Stimulated activated CD4-positive, alpha-beta T cell treated with anti-CD3 and anti-CD28 coated beads, TNF-alpha, amount 100 ng/mL, for 48 hours (primary cell): ENCODE measurements around the gene PPP2R3B.
"Not testable (repeated sequence)": the region's sequence is repeated elsewhere in the genome, so short reads cannot be mapped to it uniquely, and the experiment has no call there.

Experiments
- DNase-seq, 3 donors: peaks; one replicate each; pipeline ENCODE4 v3.0.0-alpha.2; 2020; ENCODE audit warnings: low read depth in 3 of 3

The PPP2R3B gene

DNA sequence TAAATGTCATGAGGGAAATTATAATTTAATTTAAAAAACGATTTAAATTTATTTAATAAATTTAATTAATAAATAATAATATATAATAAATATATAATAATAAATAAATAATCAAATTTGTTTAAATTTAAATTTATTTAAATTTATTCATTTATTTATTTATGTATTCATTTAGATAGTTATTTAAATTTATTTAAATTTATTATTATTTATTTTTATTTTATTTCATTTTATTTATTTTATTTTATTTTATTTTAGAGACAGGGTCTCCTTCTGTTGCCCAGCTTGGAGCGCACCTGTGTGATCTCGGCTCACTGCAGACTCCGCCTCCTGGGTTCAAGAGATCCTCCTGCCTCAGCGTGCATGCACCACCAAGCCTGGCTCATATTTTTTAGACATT lies 18.4 kb upstream of the PPP2R3B start:
- DNase-seq: no peak

DNA sequence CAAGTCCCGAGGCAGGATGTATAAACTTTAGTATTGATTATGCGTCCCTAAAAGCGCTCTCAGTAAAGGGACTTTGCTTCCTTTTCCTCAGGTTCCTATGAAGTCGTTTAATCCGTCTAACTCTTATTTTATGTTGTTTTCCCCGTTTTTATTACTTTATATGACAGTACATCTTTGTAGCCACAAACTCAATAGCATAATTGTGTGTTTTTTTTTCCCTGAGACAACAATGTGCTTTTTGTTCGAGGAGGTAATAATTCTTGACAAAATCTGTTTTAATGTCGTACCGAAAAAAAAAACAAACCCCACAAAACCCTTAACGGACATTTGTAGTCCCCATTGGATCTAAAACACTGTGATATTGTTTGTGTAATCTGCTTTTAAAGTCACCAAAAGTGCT lies 17.9 kb upstream of the PPP2R3B start:
- DNase-seq: no peak

DNA sequence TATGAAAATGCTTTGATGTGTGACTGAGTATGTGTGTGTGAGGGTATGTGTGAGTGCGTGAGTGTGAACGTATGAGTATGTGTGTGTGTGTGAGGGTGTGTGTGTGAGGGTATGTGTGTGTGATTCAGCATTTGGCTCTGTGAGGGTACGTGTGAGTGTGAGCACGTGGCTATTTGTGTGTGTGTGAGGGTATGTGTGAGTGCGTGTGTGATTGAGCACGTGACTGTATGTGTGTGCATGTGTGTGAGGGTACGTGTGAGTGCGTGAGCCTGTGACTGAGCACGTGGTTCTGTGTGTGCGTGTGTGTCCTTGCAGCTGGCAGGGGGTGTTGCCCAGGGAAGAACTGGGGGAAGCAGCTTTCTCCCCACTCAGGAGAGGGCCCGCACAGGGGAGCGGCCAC lies 16.1 kb upstream of the PPP2R3B start:
- DNase-seq: no peak

DNA sequence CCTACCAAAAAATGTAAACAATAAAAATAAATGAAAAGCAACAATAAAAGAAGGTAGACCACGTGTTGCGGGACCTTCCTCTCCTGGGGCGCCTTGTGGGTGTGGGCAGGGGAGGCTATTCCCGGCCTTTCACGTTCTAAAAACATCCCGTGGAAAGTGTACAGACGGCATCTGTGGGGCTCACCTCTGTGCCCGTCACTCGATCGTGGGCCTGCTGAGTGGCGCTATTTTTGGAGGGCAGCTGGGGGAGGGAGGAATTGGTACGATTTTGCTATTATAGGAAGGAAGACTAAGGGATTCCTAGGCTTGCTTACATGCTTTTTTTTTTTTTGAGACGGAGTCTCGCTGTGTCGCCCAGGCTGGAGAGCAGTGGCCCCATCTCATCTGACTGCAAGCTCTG lies 13.6 kb upstream of the PPP2R3B start:
- no peak for DNase-seq

DNA sequence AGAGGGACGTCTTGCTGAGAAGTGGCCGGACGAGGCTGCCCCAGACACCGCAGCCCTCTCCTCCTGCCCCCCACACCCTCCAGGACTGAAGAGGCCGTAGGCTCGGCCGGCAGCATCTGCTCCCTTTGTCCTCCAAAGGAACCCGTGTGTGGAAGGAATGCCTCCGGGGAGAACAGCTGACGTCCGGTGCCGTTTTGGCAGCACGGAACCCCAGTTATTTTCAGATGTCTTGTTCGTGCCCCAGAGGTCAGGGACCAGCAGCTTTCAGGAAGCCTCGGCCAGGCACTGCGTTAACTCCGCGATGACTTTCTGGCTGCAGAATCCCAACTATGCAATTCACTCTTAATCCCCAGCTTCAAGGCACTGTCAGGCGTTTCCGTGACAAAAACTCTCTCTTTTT lies 10.9 kb upstream of the PPP2R3B start:
- no peak for DNase-seq

DNA sequence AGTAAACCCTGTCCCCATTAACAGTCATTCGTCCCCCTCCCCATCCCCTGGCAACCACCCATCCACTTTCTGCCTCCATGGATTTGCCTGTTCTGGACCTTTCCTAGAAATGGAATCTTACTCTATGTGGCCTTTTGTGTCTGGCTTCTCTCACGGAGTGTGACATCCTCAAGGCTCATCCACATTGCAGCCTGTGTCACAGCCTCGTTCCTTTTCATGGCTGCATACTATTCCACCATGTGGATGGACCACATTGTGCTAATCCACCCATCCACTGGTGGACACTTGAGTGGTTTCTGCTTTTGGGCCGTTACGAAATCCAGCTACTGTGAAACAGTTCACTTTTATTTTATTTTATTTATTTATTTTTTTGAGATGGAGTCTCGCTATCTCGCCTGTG lies 8.1 kb upstream of the PPP2R3B start:
- DNase-seq: no peak

DNA sequence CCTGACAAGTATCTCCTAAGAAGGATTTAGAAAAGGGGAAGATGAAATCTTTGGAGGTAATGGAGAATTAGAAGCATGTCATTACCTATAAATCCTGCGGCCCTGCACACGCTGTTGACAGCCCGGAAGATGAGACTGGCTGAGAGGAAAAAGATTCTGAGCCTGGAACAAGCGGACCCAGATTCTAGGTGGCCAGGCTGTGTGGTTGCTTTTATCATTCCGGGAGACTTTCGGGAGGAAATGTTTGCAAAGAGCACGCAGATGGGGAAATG lies 5.8 kb upstream of the PPP2R3B start:
- DNase-seq: no peak

DNA sequence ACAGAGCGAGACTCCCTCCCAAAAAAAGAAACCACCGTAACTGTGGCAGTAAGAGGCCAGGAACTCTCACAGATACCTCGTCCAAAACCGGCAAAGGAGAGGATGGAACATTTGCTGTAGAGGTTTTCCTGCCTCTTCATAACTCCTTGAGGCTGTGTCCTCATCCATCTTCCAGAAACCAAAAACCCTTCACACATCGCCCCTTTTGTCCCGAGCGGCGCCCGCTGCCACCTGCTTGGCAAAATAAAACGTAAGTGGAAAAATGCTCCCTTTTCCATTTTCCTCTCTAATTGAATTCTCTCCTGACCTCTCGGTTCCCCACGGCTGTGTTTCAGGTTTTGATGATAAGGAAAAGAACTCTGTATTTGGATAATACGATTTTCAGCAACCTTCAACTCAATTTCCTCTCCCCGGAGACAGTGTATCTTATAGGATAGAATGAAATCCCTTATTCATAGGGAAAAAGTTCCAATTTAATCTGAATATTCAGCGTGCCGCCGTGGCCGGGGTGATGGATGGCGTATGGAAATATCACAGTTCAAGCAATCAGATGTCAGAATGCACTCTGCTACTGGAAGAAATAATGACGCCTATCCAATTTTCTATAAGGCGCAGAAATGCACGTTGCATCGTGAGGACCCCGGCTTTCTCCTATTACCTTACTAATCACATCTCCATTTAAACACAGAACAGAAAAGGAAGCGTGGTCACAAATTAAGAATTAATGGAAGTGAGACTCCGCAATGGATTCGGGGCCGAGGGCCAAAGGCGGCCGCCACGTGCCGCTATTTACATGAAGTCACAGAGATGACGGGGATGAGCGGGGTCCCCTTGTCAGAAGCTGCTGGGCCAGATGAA lies 5.2 kb upstream of the PPP2R3B start:
- DNase-seq: no peak

DNA sequence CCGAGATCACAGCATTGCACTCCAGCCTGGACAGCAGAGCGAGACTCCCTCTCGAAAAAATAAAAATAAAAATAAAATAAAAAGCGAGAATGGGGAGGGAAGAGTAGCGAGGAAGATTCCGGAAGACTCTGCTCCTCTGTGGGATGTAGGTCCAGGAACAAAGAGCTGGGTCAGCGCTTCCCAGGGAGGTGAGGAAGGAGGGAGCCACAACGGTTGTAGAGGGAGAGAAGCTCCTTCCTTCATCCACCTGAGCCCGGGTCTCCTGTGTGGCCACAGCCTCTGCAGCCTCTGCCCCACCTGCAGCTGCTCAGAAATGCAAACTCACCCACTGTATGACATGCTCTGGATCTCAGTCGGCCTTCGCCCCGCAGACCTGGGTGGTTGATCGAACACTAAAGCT lies 3.8 kb upstream of the PPP2R3B start:
- no peak for DNase-seq

DNA sequence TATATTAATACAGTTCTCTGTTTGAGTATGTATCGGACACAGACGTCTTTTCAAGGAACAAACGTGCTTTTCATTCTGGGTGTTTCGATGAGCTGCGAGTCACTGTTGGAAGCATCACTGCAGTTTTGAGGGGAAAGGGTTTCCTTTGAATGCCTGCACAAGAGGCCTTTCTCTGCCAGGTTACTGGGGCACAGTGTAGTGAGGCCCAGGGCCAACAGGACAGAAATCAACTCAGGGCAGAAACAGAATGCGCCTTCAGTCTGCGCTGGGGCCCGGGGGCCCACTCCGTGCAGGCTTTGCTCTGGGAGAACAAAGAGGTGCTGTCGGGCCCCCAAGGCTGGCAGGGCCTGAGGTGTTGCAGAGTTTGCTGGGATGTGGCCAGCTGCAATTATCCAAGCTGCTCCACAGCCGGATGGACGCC lies 2.3 kb upstream of the PPP2R3B start:
- DNase-seq: no peak

DNA sequence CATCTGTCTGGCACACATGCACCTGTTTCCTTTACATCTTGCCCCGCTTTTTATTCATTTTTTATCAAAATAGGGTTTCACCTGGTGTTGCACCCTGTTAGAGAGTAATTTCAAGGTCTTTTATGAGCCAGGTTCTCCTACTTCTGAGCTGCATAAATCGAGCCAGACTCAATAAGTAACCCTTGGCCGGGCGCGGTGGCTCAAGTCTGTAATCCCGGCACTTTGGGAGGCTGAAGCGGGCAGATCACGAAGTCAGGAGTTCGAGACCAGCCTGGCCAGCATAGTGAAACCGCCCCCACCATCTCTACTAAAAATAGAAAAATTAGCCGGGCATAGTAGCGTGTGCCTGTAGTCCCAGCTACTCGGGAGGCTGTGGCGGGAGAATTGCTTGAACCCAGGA lies 1.0 kb upstream of the PPP2R3B start:
- no peak for DNase-seq

DNA sequence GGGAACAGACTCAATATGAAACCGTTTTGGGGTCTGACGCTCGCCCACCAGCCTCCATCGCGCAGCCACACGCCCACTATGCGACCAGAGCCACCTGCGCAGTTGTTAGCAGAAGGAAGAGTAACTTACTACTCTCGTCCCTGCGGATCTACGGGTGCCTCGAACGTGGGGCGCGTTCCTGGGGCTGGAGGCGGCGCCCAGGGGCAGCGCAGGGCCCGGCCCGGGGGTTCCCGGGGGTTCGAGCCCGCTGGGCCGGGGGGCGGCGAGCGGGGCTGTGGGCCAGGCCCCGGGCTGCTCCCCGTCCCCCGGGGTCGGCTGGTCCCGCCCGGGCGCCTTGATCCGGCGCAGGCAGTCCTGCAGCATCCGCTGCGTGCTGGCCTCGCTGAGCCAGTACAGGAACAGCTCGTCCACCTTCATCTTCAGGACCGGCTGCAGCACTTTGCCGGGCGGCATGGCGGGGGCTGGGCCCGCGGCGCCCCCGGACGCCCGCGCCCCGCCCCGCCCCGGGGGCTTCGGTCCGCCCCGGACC lies 404 bp downstream of the PPP2R3B start:
- no peak for DNase-seq

DNA sequence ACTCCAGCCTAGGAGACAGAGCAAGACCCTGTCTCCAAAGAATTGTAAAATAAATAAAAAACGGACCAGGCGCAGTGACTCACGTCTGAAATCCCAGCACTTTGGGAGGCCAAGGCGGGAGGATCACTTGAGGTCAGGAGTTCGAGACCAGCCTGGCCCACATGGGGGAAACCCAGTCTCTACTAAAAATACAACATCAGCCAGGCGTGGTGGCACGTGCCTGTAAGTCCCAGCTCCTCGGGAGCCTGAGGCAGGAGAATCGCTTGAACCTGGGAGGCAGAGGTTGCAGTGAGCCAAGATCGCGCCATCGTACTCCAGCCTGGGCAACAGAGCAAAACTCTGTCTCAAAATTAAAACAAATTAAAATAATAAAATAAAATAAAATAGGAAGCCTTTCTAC lies 971 bp downstream of the PPP2R3B start:
- DNase-seq: not testable (repeated sequence)

DNA sequence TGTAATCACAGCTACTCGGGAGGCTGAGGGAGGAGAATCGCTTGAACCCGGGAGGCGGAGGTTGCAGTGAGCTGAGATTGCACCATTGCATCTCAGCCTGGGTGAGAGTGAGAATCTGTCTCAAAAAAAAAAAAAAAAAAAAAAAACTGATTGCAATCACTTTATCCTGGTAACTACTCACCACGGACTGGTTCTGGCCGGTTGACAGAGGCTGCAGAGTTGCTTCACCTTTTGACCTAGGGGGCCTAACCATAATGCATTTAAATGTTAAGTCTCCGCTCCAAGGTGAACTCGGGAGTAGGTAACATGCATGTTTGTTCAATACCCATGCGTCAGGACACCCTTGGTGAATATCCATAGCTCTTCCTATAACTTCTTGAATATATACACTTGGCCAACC lies 1.8 kb downstream of the PPP2R3B start:
- DNase-seq: no peak

DNA sequence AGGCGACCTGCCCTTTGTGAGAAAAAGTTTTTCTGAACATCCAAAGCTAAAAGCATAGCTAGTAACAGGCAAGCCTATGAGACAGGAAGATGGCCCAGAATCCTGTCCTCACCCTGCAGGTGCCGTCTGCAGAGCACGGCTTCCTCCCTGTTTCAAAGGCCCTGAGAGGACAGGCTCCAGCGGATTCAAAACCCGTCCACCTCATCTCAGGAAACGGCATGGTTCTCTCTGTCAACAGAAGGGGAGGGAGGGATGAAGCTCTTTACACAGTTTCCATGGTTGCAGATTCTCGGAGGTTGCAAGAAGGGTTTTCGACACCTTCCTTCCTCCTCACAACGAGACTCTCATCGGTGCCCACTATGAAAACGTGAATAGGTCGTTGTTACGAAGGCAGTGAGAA lies 8.3 kb downstream of the PPP2R3B start:
- DNase-seq: no peak

DNA sequence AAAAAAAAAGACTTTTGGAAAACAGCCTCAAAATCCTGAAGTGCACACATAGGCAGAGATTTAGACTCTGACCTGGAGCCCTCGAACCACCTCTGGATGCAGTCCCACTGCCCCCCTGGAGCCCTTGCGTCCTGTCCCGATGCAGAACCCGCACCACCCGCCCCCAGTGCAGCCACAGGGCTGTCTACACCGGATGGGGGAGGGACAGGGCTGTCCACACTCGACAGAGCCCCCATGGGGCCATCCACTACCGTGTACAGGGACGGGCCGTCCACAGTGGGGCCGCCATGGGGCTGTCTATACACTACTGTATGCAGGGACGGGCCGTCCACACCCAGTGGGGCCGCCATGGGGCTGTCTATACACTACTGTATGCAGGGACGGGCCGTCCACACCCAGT lies 10.5 kb downstream of the PPP2R3B start:
- DNase-seq: not testable (repeated sequence)

DNA sequence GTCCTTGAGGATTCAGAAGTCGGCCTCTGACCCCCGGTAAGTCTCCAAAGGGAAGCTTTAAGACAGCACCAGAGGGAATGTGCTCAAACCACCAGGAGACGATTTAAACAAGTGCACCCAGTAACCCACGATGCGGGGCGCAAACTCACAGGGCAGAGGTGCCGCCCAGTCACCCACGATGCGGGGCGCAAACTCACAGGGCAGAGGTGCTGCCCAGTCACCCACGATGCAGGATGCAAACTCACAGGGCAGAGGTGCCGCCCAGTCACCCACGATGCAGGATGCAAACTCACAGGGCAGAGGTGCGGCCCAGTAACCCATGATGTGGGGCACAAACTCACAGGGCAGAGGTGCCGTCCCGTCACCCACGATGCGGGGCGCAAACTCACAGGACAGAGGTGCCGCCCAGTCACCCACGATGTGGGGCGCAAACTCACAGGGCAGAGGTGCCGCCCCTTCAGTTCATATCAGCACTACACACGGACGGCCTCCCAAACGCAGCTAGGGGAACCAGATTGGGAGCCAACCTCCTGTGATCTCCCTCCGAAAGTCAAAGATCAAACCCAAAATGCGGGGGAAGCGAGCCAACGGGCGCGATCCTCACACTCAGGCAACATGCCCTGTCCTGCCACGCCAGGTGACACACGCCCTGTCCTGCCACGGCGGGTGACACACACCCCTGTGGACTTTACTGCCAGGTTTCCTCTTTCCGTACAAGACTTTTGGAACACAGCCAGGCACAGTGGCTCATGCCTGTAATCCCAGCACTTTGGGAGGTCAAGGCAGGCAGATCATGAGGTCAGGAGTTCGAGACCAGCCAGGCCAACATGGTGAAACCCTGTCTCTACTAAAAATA lies 11.3 kb downstream of the PPP2R3B start:
- no peak for DNase-seq

DNA sequence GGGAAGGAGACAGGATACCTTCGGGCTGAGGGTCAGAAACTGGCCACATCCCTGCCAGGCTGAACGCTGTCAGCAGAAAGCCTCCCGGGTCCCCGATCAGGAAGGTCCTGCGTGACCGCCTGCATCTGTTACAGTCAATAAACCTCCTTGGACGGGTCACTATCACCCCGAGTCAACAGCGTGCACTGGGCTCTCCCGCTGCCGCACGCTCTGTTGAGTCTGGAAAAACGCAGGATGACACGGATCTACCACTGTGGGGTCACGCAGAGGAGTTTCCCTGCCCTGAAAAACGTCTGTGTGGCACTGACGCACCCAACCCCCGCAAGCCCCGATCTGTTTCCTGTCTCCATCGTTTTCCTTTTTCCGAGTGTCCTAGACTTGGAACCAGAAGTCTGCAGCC lies 12.1 kb downstream of the PPP2R3B start:
- DNase-seq: no peak

DNA sequence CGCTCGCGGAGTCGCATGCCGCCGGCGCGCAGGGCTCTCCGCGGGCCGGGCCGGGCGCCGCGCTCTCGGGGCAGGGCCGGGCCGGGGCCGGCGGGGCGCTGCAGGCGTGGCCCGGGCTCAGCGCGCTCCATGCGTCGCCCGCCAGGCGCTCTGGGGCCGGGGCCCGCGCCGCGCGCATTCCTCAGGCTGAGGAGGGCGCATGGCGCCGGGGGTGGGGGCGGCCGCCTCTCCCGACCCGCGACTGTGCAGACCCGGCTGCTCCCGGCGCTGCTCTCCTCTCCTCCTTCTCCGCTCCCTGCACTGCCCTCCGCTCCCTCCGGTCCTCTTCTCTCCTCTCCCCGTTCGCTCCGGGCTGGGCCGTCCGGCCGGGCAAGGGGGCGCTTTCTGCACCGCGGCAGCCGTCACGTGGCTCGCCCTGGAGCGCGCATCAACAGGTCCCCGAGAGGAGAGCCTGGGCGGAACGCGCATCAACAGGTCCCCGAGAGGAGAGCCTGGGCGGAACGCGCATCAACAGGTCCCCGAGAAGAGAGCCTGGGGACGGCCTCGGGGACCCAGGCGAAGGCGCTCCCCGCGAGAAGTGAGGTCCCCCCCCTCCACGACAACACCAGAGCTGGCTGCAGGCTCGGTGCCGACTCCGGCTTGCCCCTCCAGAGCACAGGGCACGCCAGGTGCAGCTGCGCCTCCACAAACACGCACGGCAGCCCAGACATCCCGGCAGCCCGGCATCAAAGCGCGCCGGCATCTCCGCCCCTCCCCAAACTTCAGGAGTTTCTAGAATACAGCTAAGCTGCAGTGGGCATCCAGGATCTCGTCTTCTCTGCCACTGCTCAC lies 12.9 kb downstream of the PPP2R3B start:
- no peak for DNase-seq

DNA sequence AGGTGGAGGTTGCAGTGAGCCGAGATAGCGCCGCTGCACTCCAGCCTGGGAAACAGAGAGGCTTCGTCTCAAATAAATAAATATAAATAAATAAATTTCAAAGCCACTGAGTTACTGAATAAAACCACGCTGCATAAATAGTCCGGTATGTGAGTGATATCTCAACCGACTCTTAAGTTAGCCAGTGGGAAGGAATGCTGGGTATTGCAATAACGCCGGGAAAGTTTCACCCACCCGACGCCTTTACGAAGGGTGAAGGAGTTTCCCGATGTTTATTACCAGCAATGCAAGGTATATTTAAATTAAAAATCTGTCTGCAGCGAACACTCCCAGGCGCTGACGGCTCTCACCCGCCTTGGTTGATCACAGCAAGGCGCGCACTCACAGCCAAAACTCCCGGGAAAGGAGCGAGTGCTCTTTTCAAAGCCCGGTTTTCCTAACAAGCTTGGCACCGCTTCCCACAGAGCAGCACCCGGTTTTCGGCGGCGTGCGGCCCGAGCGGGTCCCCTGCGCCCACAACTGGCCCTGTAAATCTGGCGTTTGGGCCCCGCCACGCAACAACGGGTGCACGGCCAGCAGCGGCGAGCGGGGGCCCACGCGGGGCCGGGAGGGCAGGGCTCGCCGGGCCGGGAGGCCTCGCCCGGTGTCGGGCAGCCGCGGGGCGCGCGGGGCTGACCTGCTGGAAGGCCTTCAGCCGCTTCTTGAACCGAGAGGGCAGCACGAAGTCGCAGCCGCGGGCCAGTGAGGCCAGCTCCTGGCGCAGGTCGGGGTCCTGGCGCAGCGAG lies 13.7 kb downstream of the PPP2R3B start:
- no peak for DNase-seq

DNA sequence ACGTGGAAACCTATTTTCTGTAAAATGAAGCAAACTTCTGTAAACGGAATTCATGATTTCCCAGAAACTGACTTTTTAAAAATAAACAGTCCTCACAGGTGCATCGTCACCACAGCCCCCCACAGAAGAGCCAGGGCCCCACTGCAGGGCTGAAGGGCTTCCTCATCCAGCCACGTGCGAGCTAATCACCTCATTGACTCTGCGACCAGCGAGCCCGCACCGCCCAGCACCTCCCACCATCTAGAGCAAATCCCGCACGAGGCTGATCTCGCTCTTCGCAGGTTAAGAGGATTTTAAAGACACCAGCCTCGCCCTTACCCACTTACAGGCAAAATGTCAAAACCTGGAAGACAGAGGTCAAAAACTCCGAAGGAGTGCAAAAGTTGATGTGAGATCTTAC lies 14.8 kb downstream of the PPP2R3B start:
- no peak for DNase-seq
